ENCODE results near the gene WNT11.

Gene WNT11

DNA sequence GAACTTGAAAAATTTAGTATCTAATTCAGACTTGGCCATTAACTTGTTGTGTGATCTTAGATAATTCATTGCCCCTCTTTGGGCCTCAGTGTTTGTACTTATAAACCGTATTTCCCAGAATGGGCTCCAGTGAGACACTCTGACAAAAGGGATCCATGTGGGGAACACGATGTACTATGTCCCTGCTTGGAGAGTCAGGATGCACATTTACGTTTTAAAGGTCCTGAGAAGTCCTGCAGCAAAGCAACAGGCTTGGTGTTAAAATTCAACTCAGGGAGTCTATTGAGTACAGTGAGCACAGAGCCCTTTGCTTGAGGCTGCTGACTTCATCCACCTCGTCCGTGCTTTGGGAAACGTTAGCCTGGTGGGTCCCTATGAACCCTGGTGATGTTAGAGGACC, 9.0 kb downstream of the WNT11 start:
- TF ChIP-seq CTCF (IDR thresholded peaks at IDR 0.05; ENCODE audit: extremely low read depth, missing control alignments) = no peak
- DNase-seq (ENCODE audit: low spot score) = no peak

GRCh38 chr11:76196849-76197248, 9.5 kb downstream of the WNT11 start:
- DNase-seq (ENCODE audit: low spot score) = no peak
- TF ChIP-seq CTCF (IDR thresholded peaks at IDR 0.05; ENCODE audit: extremely low read depth, missing control alignments) = no peak

DNA sequence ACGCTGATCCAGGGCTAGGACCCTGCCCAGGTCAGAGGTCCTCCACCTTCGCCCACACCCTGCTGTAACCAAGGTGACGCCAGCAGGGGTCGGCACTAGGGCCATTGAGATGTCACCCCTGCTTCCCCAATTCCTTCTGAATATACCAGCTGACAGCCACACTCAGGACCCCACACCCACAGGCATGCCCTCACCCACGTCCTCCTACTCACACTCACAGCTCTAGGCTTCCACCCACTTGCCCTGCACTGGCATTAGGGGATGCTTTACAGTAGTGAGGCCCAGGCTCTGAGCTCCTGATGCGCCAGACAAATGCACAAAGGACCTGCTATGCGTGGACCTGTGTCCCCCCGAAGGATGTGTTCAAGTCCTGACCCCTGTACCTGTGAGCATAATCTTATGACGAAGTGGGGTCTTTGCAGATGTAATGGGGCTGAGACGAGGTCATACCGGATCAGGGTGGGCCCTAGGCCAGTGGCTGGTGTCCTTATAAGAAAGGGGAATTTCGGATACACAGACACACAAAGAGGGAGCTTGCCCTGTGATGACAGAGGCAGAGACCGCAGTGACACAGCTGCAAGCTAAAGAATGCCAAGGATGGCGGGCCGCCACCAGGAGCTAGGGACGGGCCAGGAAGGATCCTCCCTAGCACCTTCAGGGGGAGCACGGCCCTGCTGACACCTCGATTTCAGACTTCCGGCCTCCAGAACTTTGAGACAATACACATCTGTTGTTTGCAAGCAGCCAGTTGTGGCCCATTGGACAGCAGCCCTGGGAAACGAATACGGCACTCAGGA, 11.2 kb downstream of the WNT11 start:
- no peak for TF ChIP-seq CTCF (IDR thresholded peaks at IDR 0.05; ENCODE audit: extremely low read depth, missing control alignments)
- DNase-seq (ENCODE audit: low spot score) = no peak

GRCh38 chr11:76193219-76193618, 13.1 kb downstream of the WNT11 start:
- TF ChIP-seq CTCF (IDR thresholded peaks at IDR 0.05; ENCODE audit: extremely low read depth, missing control alignments) = no peak
- DNase-seq (ENCODE audit: low spot score) = no peak

DNA sequence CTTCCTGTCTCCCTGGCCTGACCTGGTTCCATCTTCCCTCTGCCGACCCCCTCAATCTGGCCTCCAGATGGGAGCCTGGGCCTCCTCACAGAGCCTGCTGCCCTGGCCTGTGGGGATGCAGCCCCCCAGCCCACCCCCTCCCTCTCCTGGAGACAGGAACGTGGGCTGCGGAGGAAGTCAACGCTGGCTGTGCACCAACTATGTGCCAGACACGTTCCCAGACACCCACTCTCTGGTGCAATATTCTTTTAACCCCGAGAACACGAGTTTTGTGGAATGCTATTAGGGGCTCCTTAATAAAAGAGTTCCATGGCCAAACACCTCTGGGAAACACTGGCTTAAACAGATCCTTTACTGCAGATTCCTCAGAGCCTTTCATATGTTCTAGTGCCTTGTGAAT, 15.9 kb downstream of the WNT11 start:
- DNase-seq (ENCODE audit: low spot score) = no peak
- TF ChIP-seq CTCF (IDR thresholded peaks at IDR 0.05; ENCODE audit: extremely low read depth, missing control alignments) = no peak

DNA sequence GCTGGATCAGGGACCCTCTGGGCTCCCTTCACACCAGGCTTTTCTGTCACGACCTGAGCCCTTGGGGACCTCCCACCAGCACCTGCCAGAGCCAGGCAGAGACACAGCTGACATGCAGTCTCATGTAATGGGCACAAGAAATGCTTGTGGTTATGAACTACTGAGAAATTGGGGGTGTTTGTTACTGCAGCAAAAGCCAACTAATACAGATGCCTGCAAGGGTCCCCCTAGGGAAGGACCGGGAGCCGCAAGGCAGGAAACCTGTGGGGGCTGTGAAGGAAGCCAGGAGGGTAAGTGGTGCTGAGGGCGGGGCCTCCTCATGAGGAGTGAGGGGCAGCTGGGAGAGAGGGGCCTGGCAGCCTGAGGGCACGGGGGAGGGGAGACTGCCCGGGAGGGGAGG, 16.6 kb downstream of the WNT11 start:
- no peak for TF ChIP-seq CTCF (IDR thresholded peaks at IDR 0.05; ENCODE audit: extremely low read depth, missing control alignments)

DNA sequence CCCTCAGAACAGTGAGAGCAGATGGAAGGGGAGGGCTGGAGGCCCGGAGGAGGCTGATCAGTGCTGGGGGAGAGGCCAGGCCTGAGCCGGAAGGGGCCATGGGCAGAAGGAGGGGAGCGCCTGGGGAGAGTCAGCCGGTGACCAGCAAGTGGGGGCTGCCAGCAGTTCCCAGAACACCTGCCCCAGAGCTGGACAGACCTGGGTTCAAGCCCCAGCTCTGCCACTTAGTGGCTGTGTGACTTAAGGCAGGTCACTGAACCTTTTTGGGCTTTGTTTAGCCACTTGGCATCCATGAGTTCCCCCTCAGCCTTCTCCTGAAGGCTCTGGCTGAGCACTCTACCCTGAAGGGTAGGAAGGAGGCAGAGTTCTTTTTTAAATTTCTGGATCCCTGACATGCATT, 17.4 kb downstream of the WNT11 start:
- no peak for TF ChIP-seq CTCF (IDR thresholded peaks at IDR 0.05; ENCODE audit: extremely low read depth, missing control alignments)
- no peak for DNase-seq (ENCODE audit: low spot score)

More for the DNA sequence above, 16.6 kb downstream of the WNT11 start:
- no peak for DNase-seq (ENCODE audit: low spot score)
